HG03575 (cell line): ENCODE measurements around the gene TUBGCP6.

Source experiments
- ATAC-seq: cut with Tn5 transposase; IDR thresholded peaks from one replicate; pipeline ENCODE4 v1.9.1; 2021; ENCODE audit not compliant: unreplicated experiment, insufficient number of reproducible peaks, low FRiP score; ENCODE audit errors: extremely low read depth

Gene TUBGCP6

GRCh38 chr22:50236731-50237409 is 8.0 kb downstream of the TUBGCP6 start:
- ATAC-seq = no peak

GRCh38 chr22:50233223-50233622 is 11.6 kb downstream of the TUBGCP6 start:
- no peak for ATAC-seq

GRCh38 chr22:50232481-50233151 is 12.2 kb downstream of the TUBGCP6 start:
- ATAC-seq = no peak

- no peak for ATAC-seq
These were observed 15.5 kb downstream of the TUBGCP6 start for GRCh38 chr22:50229370-50229769.

DNA sequence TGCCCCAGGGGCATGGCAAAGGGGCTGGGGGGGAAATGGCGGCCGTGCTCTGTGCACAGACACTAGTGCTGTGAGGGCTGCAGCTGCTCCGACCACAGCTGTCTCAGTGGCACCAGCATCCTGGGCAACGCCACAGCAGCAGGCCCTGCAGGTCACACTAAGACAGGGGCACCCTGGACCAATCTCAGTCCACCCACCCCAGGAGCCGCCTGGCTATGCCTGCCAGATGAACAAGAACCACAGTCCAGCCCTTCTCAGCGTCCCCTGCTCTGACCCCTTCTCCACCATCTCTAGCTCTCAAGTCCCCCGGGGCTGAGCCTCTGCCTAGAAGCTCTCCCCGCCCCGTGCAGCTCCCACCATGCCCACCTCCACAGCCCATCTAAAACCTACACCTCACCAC is 16.5 kb downstream of the TUBGCP6 start:
- no peak for ATAC-seq

GRCh38 chr22:50227579-50228215 is 17.1 kb downstream of the TUBGCP6 start:
- ATAC-seq = no peak

DNA sequence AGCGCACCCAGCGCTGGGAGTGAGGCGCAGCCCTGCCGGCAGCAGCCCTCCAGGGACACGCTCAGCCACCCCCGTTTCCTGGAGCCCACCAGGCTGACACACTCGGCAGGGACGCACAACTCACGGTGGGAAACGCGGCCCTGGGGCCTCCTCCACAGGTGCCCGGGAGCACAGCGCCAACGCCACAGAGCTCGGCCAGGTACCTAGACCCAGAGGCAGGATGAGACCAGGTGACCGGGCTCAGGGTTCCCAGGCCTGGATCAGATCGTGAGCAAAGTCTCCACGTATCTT is 18.0 kb downstream of the TUBGCP6 start:
- ATAC-seq = no peak

- ATAC-seq = no peak
These were observed 18.6 kb downstream of the TUBGCP6 start for GRCh38 chr22:50226063-50226874.

DNA sequence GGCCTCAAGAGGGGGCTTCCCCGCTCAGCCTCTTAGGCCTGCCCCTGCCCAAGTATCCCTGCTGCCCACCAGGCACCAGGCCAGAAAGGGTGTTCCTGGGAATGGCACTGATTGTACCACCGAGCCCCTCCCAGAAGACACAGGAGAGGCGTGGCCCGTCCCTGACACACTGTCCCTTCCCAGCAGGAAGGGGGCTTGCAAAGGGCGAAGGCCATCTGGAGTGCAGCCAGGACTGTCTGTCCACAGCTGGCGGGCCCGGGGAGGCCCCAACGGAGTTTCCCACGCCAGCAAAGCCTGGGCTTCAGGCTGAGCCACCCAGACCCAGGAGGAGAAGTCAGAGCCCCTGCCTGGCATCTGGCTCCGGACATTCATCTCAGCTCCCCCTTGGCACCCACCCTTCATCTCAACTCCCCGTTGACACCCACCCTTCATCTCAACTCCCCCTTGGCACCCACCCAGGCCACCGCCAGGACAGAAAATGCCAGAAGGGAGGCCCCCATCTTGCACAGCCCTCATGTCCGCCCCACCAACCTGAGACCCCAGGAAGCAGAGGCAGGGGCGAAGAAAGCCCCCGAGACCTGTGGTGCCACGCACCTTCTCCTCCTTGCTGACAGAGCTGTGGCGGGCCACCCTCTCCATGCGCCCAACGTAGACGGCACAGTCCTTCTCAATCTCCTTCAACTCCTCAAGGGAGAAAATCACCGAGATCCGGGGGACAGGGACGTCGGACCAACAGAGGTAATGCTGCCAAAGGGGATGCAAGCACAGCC is 19.4 kb downstream of the TUBGCP6 start:
- no peak for ATAC-seq

GRCh38 chr22:50224071-50224470 is 20.8 kb downstream of the TUBGCP6 start:
- ATAC-seq = no peak

DNA sequence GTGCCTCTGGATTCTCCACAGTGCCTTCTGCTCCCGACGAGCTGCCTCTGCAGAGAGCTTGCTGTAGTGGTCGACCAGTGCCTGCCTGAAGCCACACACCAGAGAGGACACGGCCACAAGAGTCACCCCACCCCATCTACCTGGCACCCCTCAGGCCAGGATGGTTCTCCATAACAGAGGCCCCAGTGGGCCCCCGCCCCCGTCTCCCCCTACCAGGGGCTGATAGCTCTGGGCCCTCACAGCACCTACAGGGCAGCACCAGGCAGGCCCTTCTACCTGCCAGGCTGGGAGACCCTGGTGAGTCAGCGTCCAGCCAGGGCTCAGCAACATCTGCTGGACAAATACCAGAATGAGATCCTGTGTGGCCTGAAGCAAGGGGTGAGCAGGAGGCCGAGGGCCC is 22.3 kb downstream of the TUBGCP6 start:
- no peak for ATAC-seq

DNA sequence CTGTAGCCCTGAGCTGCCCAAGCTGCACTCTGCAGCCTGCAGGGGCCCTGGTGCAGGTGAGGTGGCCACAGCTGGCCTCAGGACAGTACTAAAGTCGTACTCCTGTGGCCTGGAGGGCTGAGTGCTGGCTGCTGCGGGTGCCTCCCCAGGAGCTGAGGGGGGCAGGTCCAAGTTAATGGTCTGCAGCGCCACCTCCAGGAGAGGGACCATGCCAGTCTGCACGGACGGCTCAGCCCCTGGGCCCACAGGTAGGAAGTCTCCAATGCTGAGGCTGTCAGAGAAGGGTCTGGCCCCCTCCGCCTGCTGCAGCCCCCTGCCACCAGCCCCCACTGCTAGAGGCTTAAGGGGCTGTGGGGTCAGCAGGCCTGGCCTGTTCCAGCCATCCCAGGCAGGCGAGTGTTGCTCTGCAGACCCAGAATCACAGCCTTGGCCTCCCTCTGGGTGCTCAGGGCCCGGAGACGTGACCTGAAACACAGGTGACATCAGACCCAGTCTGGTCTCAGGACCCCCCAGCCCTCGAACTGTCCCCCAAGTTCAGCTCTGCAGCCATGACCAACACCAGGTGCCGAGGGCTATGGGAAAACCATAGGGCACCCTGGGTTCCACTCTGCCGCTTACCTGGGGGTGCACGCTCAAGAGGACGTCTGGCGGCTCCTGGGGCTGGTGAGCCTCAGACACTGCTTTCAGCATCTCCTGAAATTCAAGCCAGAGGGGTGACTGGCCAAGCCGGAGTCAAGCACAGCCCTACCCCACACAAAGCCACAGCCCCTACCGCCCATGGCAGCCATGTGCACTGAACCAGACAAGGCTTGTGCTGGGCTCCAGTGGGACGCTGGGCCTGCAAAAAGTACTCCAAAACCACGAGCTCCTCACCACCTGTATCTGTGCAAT is 23.2 kb downstream of the TUBGCP6 start:
- no peak for ATAC-seq

GRCh38 chr22:50220603-50221409 is 24.0 kb downstream of the TUBGCP6 start:
- no peak for ATAC-seq

- no peak for ATAC-seq
These were observed 24.8 kb downstream of the TUBGCP6 start for GRCh38 chr22:50219800-50220602.

GRCh38 chr22:50218996-50219727 is 25.7 kb downstream of the TUBGCP6 start:
- no peak for ATAC-seq
